Endodermal cell (in vitro differentiated cells): ENCODE results near the gene NKD2. TPM values are rescaled to one million over a fixed set of nuclear protein-coding genes. Genes with fewer than 3 reads are reported as not detected.

Experiments used
- DNase-seq: peaks from one replicate; pipeline ENCODE4 v3.0.0-alpha.2; 2017
- H3K27ac ChIP-seq: 2 replicates; pipeline ENCODE4 v1.5.1; 2013; ENCODE audit warnings: mild to moderate bottlenecking, low read depth, low read length, moderate library complexity
- H3K27me3 ChIP-seq: 2 replicates; pipeline ENCODE4 v1.6.1; 2013; ENCODE audit warnings: mild to moderate bottlenecking, low read length, moderate library complexity; ENCODE audit not compliant: insufficient read depth, control insufficient read depth, poor library complexity, severe bottlenecking
- H3K36me3 ChIP-seq: 2 replicates; pipeline ENCODE4 v1.7.0; 2013; ENCODE audit warnings: mild to moderate bottlenecking, low read length, moderate library complexity; ENCODE audit not compliant: control insufficient read depth, insufficient read depth
- H3K4me1 ChIP-seq: one replicate; pipeline ENCODE4 v1.7.0; 2013; ENCODE audit warnings: low read length; ENCODE audit not compliant: control insufficient read depth, insufficient read depth
- H3K4me3 ChIP-seq: 2 replicates; pipeline ENCODE4 v1.5.1; 2013; ENCODE audit warnings: mild to moderate bottlenecking, low read length, moderate library complexity
- H3K9ac ChIP-seq: 2 replicates; pipeline ENCODE4 v1.6.1; 2013; ENCODE audit warnings: mild to moderate bottlenecking, low read length, moderate library complexity; ENCODE audit not compliant: poor library complexity, severe bottlenecking; ENCODE audit errors: extremely low read depth
- H3K9me3 ChIP-seq: 2 replicates; pipeline ENCODE4 v1.6.1; 2013; ENCODE audit warnings: mild to moderate bottlenecking, low read length, moderate library complexity; ENCODE audit not compliant: control insufficient read depth
- H3K27ac Mint-ChIP-seq: 2 replicates; pipeline ENCODE4 v1.8.0; 2020; ENCODE audit warnings: mixed read lengths
- H3K27me3 Mint-ChIP-seq: 2 replicates; pipeline ENCODE4 v1.8.0; 2021; ENCODE audit warnings: mild to moderate bottlenecking, mixed read lengths; ENCODE audit not compliant: insufficient read depth
- H3K36me3 Mint-ChIP-seq: 2 replicates; pipeline ENCODE4 v1.8.0; 2020; ENCODE audit warnings: low read depth, mixed read lengths
- H3K4me1 Mint-ChIP-seq: 2 replicates; pipeline ENCODE4 v1.8.0; 2020; ENCODE audit warnings: mixed read lengths
- H3K4me3 Mint-ChIP-seq: 2 replicates; pipeline ENCODE4 v1.8.0; 2020; ENCODE audit warnings: mild to moderate bottlenecking, moderate library complexity, mixed read lengths
- H3K9me3 Mint-ChIP-seq: 2 replicates; pipeline ENCODE4 v1.8.0; 2020; ENCODE audit warnings: mild to moderate bottlenecking, mixed read lengths
- WGBS, 2 experiments: methylation state at CpG; one replicate each; pipeline versions ENCODE4 v1.1.5 to v1.1.7; 2013; ENCODE audit warnings: missing lambda C conversion rate in 2 of 2, mixed read lengths in 1 of 2; ENCODE audit not compliant: insufficient coverage in 1 of 2, insufficient read length in 1 of 2; 5-methylcytosine and 5-hydroxymethylcytosine counted together
- total RNA-seq, 2 donors: library from RNA; stranded (reverse); fragmentation: NEBNext Ultra II Directional in 1 of 2; extraction: Animal tissue kit (Norgen Biotek cat#: 25700) in 1 of 2; gene quantifications; 2 replicates in 1 of 2; 3 replicates in 1 of 2; pipeline ENCODE4 v1.2.1, GENCODE V29; 2021
- TF ChIP-seq, protein P1 (sequence below): fragments of 200-600 bp; sonication (generic); conservative IDR thresholded peaks from 2 replicates; pipeline ENCODE4 v1.5.0; 2021; ENCODE audit warnings: antibody characterized with exemption, mild to moderate bottlenecking

NKD2 gene
- total RNA-seq, 2 donors from 2014 or later, result 11.2 to 13.9 TPM

DNA sequence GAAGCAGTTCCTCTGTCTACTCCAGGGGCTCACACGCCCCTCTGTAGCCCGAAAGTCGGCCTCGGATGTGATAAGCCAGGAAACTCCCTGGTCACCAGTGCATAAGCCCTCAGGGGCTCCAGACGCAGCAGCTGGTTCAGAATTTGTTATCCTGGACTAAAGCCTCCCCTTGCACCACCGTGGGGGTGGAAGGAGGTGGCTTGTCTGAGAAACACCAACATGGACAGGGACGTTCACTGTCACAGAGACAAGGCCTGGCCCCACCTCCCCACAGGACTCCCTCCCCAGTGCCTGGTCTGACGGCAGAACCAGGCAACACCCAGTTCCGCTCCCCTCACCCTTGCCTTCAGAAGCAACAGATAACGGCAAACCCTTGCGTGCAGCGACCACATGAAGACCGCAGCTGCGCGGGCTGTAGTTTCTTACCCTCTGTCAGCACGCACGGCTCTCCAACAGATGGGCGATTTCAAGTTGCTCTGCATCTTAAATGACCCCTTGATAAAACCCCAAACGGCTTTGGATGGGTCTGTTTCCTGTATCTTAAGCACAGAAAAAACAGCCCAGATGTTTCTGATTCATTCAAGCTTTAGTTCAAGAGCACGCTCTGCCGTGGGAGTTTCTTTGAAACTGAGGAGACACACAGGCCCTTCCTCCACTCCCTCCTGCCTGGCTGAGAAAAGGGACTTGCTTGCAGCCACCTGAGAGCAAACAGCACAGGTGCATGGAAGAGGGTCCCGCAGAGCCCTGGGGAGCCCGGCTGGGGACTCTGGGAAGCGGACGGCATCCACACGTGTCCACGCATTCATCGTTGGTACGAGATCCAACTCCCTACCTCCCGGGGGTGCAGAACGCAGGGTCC lies 44.7 kb upstream of the NKD2 start:
- H3K9me3 Mint-ChIP-seq, result no peaks in the 10 kb centered on the region
- Histone ChIP-seq H3K36me3 (no peaks in the 10 kb centered on the region), H3K27ac (no peak overlapping the region), H3K9me3 (no peaks in the 10 kb centered on the region), H3K4me3 (no peak overlapping the region), H3K9ac (no peak overlapping the region), H3K27me3 (peaks cover 5% of the 10 kb centered on the region), H3K4me1 (no peaks in the 10 kb centered on the region)
- peak overlapping the region; percentile 26 for H3K27ac Mint-ChIP-seq
- H3K36me3 Mint-ChIP-seq, result no peaks in the 10 kb centered on the region
- no peak overlapping the region for H3K4me3 Mint-ChIP-seq
- TF ChIP-seq, protein P1, sequence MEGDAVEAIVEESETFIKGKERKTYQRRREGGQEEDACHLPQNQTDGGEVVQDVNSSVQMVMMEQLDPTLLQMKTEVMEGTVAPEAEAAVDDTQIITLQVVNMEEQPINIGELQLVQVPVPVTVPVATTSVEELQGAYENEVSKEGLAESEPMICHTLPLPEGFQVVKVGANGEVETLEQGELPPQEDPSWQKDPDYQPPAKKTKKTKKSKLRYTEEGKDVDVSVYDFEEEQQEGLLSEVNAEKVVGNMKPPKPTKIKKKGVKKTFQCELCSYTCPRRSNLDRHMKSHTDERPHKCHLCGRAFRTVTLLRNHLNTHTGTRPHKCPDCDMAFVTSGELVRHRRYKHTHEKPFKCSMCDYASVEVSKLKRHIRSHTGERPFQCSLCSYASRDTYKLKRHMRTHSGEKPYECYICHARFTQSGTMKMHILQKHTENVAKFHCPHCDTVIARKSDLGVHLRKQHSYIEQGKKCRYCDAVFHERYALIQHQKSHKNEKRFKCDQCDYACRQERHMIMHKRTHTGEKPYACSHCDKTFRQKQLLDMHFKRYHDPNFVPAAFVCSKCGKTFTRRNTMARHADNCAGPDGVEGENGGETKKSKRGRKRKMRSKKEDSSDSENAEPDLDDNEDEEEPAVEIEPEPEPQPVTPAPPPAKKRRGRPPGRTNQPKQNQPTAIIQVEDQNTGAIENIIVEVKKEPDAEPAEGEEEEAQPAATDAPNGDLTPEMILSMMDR, result no peak
- H3K27me3 Mint-ChIP-seq, result no peaks in the 10 kb centered on the region
- 90 to 92% methylated on average over 21 to 31 of the region's 31 CpGs for WGBS, 2 experiments
- DNase-seq, result no peak
- H3K4me1 Mint-ChIP-seq, result no peaks in the 10 kb centered on the region

DNA sequence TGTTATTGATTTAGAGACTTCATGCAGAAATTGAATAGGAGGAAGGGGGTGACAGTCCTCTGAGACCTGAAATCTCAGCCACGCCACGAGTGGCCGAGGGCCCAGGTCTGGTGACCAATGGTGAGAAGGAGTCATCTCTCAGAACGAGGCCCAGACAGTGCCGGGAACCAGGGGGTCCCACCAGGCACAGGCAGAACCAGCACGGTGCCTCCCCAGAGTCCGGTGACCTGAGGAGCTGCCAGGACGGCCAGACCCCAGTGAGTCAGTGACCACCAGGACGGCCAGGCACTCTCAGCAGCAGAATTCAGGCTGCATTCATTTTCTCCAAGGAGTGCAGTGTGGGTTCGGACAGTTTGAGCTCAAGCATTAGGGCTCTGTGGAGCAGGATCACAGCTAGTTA lies 43.8 kb upstream of the NKD2 start:
- Mint-ChIP-seq H3K9me3 (no peaks in the 10 kb centered on the region), H3K4me3 (no peak overlapping the region), H3K36me3 (no peaks in the 10 kb centered on the region), H3K27ac (no peak overlapping the region), H3K4me1 (no peaks in the 10 kb centered on the region), H3K27me3 (peaks cover 6% of the 10 kb centered on the region)
- Histone ChIP-seq H3K4me1 (no peaks in the 10 kb centered on the region), H3K27me3 (peaks cover 5% of the 10 kb centered on the region), H3K27ac (no peak overlapping the region), H3K9ac (no peak overlapping the region), H3K9me3 (no peaks in the 10 kb centered on the region), H3K36me3 (no peaks in the 10 kb centered on the region), H3K4me3 (no peak overlapping the region)
- TF ChIP-seq, protein P1, result no peak
- DNase-seq, result peak; percentile 38
- WGBS, 2 experiments, result 89 to 92% methylated on average over 10 of the region's 10 CpGs

DNA sequence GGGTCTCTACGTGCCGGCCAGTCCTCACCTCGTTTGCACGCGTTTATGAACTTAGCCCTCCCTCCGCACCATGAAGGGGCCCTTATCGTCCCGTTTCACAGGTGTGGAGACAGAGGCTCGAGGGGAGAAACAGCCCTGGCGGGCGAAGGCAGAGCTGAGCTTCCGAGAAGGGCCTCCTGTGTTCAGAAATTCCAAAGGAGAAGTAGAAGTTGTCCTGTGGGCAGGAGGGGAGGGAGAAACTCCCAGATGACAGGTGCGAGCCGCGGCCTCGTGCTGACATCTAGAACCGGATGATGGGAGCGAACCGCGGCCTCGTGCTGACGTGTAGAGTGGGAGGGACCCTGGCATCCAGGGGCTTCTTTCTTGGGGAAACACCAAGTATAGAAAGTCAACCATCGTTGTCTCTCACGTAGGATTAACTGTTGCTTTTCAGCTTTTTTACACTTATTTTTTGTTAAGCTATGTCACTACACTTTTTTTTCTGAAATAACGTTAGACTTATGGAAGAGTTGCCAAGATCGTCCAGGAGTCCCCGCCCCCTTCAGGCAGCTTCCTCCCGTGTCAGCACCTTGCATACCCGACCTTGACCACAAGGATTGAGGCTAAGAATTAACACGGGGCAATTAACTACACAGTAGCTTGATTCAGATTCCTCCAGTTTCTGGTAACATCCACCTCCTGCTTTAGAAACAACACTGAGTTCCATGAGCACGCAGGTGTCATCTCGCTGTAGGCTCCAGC lies 42.8 kb upstream of the NKD2 start:
- 92 to 93% methylated on average over 22 to 32 of the region's 32 CpGs for WGBS, 2 experiments
- Mint-ChIP-seq H3K4me3 (no peak overlapping the region), H3K36me3 (no peaks in the 10 kb centered on the region), H3K27ac (no peak overlapping the region), H3K9me3 (no peaks in the 10 kb centered on the region), H3K4me1 (no peaks in the 10 kb centered on the region), H3K27me3 (peaks cover 6% of the 10 kb centered on the region)
- TF ChIP-seq, protein P1, result peak; percentile 27
- Histone ChIP-seq H3K36me3 (no peaks in the 10 kb centered on the region), H3K9me3 (no peaks in the 10 kb centered on the region), H3K4me1 (no peaks in the 10 kb centered on the region), H3K27ac (no peak overlapping the region), H3K9ac (no peak overlapping the region), H3K27me3 (peaks cover 5% of the 10 kb centered on the region), H3K4me3 (no peak overlapping the region)
- no peak for DNase-seq
